ENCODE results near the gene BAHCC1. TPM values are rescaled to one million over a fixed set of nuclear protein-coding genes. Genes with fewer than 3 reads are reported as not detected.

Gene BAHCC1
- total and polyA plus RNA-seq, 12 donors = 4.8 to 13.1 (median 9.2) TPM

GRCh38 chr17:81489998-81490992, 95.0 kb downstream of the BAHCC1 start:
- H3K4me3 ChIP-seq = no peak overlapping the region
- ATAC-seq = no peak
- no peaks in the 10 kb centered on the region for H3K36me3 ChIP-seq
- intact Hi-C loops (cut with DNase I) = loop anchor here in 4 of 10 donors (10.0 kb wide), 3 partner anchors 85 to 345 kb away; partner anchors contain the start of gene SLC38A10 (in 2 of the 4)
- H3K27me3 ChIP-seq = peaks cover 0 to 7% (median 0%) of the 10 kb centered on the region in 7 donors
- WGBS, 2 donors = 70 to 73% methylated on average over 14 of the region's 14 CpGs
- TF ChIP-seq CTCF (IDR thresholded peaks at IDR 0.05) = no peak
- peak in 1 of 2 donors; percentile 7 for DNase-seq
- H3K4me1 ChIP-seq = peaks cover 6 to 30% (median 24%) of the 10 kb centered on the region in 9 donors
- H3K9me3 ChIP-seq = no peaks in the 10 kb centered on the region
- no peak overlapping the region for H3K27ac ChIP-seq

GRCh38 chr17:81491181-81491581, 95.9 kb downstream of the BAHCC1 start:
- 52 to 56% methylated on average over 5 of the region's 5 CpGs for WGBS, 2 donors
- no peak for ATAC-seq
- TF ChIP-seq CTCF (IDR thresholded peaks at IDR 0.05) = no peak

GRCh38 chr17:81491761-81492160, 96.5 kb downstream of the BAHCC1 start:
- no peaks in the 10 kb centered on the region for H3K36me3 ChIP-seq
- 16 to 29% methylated on average over 5 of the region's 5 CpGs for WGBS, 2 donors
- ATAC-seq = no peak
- peak in 1 of 2 donors; percentile 4 for DNase-seq
- no peak overlapping the region for H3K4me3 ChIP-seq
- no peaks in the 10 kb centered on the region for H3K9me3 ChIP-seq
- intact Hi-C loops (cut with DNase I) = no loop called here
- peaks cover 6 to 30% (median 19%) of the 10 kb centered on the region in 9 donors for H3K4me1 ChIP-seq
- no peak overlapping the region for H3K27ac ChIP-seq
- no peak for TF ChIP-seq CTCF (IDR thresholded peaks at IDR 0.05)
- H3K27me3 ChIP-seq = peaks cover 0 to 12% (median 0%) of the 10 kb centered on the region in 7 donors

More at GRCh38 chr17:81491181-81491581, 95.9 kb downstream of the BAHCC1 start:
- H3K4me3 ChIP-seq = no peak overlapping the region
- peaks cover 6 to 30% (median 24%) of the 10 kb centered on the region in 9 donors for H3K4me1 ChIP-seq
- intact Hi-C loops (cut with DNase I) = no loop called here
- no peaks in the 10 kb centered on the region for H3K9me3 ChIP-seq
- no peaks in the 10 kb centered on the region for H3K36me3 ChIP-seq
- peak in 1 of 2 donors; percentile 8 for DNase-seq
- H3K27ac ChIP-seq = no peak overlapping the region
- peaks cover 0 to 7% (median 0%) of the 10 kb centered on the region in 7 donors for H3K27me3 ChIP-seq

- WGBS, 2 donors = 58 to 62% methylated on average over 18 of the region's 18 CpGs
- TF ChIP-seq CTCF (IDR thresholded peaks at IDR 0.05) = no peak
- ATAC-seq = no peak
- Histone ChIP-seq H3K4me1 (peaks cover 6 to 26% (median 14%) of the 10 kb centered on the region in 9 donors), H3K9me3 (no peaks in the 10 kb centered on the region), H3K27ac (no peak overlapping the region), H3K36me3 (no peaks in the 10 kb centered on the region), H3K4me3 (no peak overlapping the region), H3K27me3 (peaks cover 0 to 12% (median 0%) of the 10 kb centered on the region in 7 donors)
- DNase-seq = peak in 1 of 2 donors; percentile 2
- intact Hi-C loops (cut with DNase I) = no loop called here
Measured at GRCh38 chr17:81492202-81492601, 96.9 kb downstream of the BAHCC1 start.

All from heart right ventricle (tissue), 16 donors.